GM13977 (cell line): ENCODE measurements around the gene CLCN4.

Source experiments
- DNase-seq: peaks from one replicate; pipeline ENCODE4 v3.0.0; 2012; ENCODE audit warnings: low spot score
- CTCF ChIP-seq: IDR thresholded peaks from 2 replicates; pipeline ENCODE4 v1.5.1; 2012; ENCODE audit warnings: mild to moderate bottlenecking, control low read depth; ENCODE audit not compliant: insufficient read depth; ENCODE audit errors: extremely low read depth, missing control alignments
- in situ Hi-C: fragments of 300-500 bp; cut with MboI; formaldehyde crosslinking; loops from one replicate; pipeline ENCODE4 v1.12.0; 2022; ENCODE audit warnings: low sequenced_read_pairs, low pct_unique_long_range_greater_than_20kb, mixed read lengths, inconsistent platforms; ENCODE audit not compliant: unreplicated experiment

The CLCN4 gene

GRCh38 chrX:10265775-10266174 is 109.0 kb downstream of the CLCN4 start:
- no peak for DNase-seq
- in situ Hi-C loops = no loop called here
- no peak for TF ChIP-seq CTCF

- no peak for TF ChIP-seq CTCF
- no peak for DNase-seq
- in situ Hi-C loops = no loop called here
Observed at GRCh38 chrX:10278716-10279115, 121.9 kb downstream of the CLCN4 start.

GRCh38 chrX:10280071-10280470 is 123.3 kb downstream of the CLCN4 start:
- TF ChIP-seq CTCF = no peak
- in situ Hi-C loops = no loop called here
- no peak for DNase-seq

GRCh38 chrX:10282490-10282889 is 125.7 kb downstream of the CLCN4 start:
- TF ChIP-seq CTCF = no peak
- no peak for DNase-seq
- in situ Hi-C loops = no loop called here

- no peak for TF ChIP-seq CTCF
- in situ Hi-C loops = no loop called here
- no peak for DNase-seq
Observed at GRCh38 chrX:10286195-10286594, 129.4 kb downstream of the CLCN4 start.
